Measurements from ENCODE around the gene CCDC183.
"Not testable (repeated sequence)": the region's sequence is repeated elsewhere in the genome, so short reads cannot be mapped to it uniquely, and the experiment has no call there.

The CCDC183 gene

GRCh38 chr9:136788644-136789522, 7.3 kb upstream of the CCDC183 start:
- Histone ChIP-seq H4K8ac (ENCODE audit: low read length) (peak overlapping the region; percentile 75), H3K18ac (ENCODE audit: low read depth in 1 of 2, low read length in 2 of 2) (peak overlapping the region; percentile 4 to 71), H3K79me1 (replicated peaks; ENCODE audit: low read length, poor library complexity, severe bottlenecking) (peaks cover 21% of the 10 kb centered on the region), H4K91ac (ENCODE audit: low read length) (peak overlapping the region; percentile 58), H3K27me3 (ENCODE audit: control insufficient read depth in 1 of 2, insufficient read depth in 1 of 2, low read length in 2 of 2) (peaks cover 7 to 10% of the 10 kb centered on the region in 2 experiments), H2BK12ac (ENCODE audit: low read length in 2 of 2) (peak overlapping the region in 1 of 2 experiments; percentile 54), H3K4me1 (ENCODE audit: control insufficient read depth, insufficient read depth, low read depth, low read length) (peaks cover 16% of the 10 kb centered on the region), H3K36me3 (ENCODE audit: control insufficient read depth in 1 of 2, insufficient read depth in 2 of 2, low read depth in 1 of 2, low read length in 2 of 2) (peaks cover 10 to 19% of the 10 kb centered on the region in 2 experiments)
- H2BK15ac ChIP-seq (ENCODE audit: low read depth, poor library complexity, severe bottlenecking); H2BK120ac ChIP-seq (ENCODE audit: low read depth, low read length); H3K4me2 ChIP-seq (ENCODE audit: low read length, poor library complexity, severe bottlenecking); H3K9me3 ChIP-seq (ENCODE audit: control insufficient read depth, low read length); H3K27ac ChIP-seq (ENCODE audit: low read length, poor library complexity, severe bottlenecking); H3K4ac ChIP-seq (ENCODE audit: low read depth in 1 of 2, low read length in 2 of 2); H2BK5ac ChIP-seq (ENCODE audit: low read depth, low read length, poor library complexity, severe bottlenecking); DNase-seq; H2AK5ac ChIP-seq (ENCODE audit: low read length, severe bottlenecking); H3K14ac ChIP-seq (ENCODE audit: low read length in 2 of 2); H3K23ac ChIP-seq (ENCODE audit: low read length in 2 of 2); H3K9ac ChIP-seq (ENCODE audit: low read length); H2AFZ ChIP-seq (ENCODE audit: low read depth, low read length); H3K4me3 ChIP-seq (ENCODE audit: insufficient read depth in 1 of 2, low read depth in 1 of 2, low read length in 2 of 2): not testable (repeated sequence)
- WGBS, result 55% methylated on average over 22 of the region's 27 CpGs

GRCh38 chr9:136789523-136789937, 6.6 kb upstream of the CCDC183 start:
- Histone ChIP-seq H3K27ac (ENCODE audit: low read length, poor library complexity, severe bottlenecking) (no peak overlapping the region), H3K4me3 (ENCODE audit: insufficient read depth in 1 of 2, low read depth in 1 of 2, low read length in 2 of 2) (no peak overlapping the region), H3K4ac (ENCODE audit: low read depth in 1 of 2, low read length in 2 of 2) (no peak overlapping the region), H3K4me1 (ENCODE audit: control insufficient read depth, insufficient read depth, low read depth, low read length) (peaks cover 16% of the 10 kb centered on the region), H2BK12ac (ENCODE audit: low read length in 2 of 2) (no peak overlapping the region), H2BK120ac (ENCODE audit: low read depth, low read length) (no peak overlapping the region), H2BK5ac (ENCODE audit: low read depth, low read length, poor library complexity, severe bottlenecking) (no peak overlapping the region), H3K79me1 (replicated peaks; ENCODE audit: low read length, poor library complexity, severe bottlenecking) (peaks cover 21% of the 10 kb centered on the region), H2AFZ (ENCODE audit: low read depth, low read length) (no peak overlapping the region), H3K14ac (ENCODE audit: low read length in 2 of 2) (no peak overlapping the region), H3K9me3 (ENCODE audit: control insufficient read depth, low read length) (no peaks in the 10 kb centered on the region), H4K8ac (ENCODE audit: low read length) (no peak overlapping the region), H3K27me3 (ENCODE audit: control insufficient read depth in 1 of 2, insufficient read depth in 1 of 2, low read length in 2 of 2) (peaks cover 7 to 10% of the 10 kb centered on the region in 2 experiments), H2AK5ac (ENCODE audit: low read length, severe bottlenecking) (no peak overlapping the region), H3K9ac (ENCODE audit: low read length) (no peak overlapping the region), H3K18ac (ENCODE audit: low read depth in 1 of 2, low read length in 2 of 2) (peak overlapping the region in 1 of 2 experiments; percentile 4), H3K36me3 (ENCODE audit: control insufficient read depth in 1 of 2, insufficient read depth in 2 of 2, low read depth in 1 of 2, low read length in 2 of 2) (peaks cover 10 to 22% of the 10 kb centered on the region in 2 experiments), H2BK15ac (ENCODE audit: low read depth, poor library complexity, severe bottlenecking) (no peak overlapping the region), H3K4me2 (ENCODE audit: low read length, poor library complexity, severe bottlenecking) (no peak overlapping the region), H4K91ac (ENCODE audit: low read length) (no peak overlapping the region), H3K23ac (ENCODE audit: low read length in 2 of 2) (no peak overlapping the region)
- WGBS, result 83% methylated on average over 1 of the region's 3 CpGs
- no peak for DNase-seq

- peaks cover 10 to 24% of the 10 kb centered on the region in 2 experiments for H3K36me3 ChIP-seq (ENCODE audit: control insufficient read depth in 1 of 2, insufficient read depth in 2 of 2, low read depth in 1 of 2, low read length in 2 of 2)
- WGBS, result under 1% methylated on average over 69 of the region's 70 CpGs
Observed at GRCh38 chr9:136790640-136791515, 5.3 kb upstream of the CCDC183 start, which contains the start of gene TMEM141. TMEM141 (plus strand) TSS chr9:136791344; CDS start chr9:136791371, 27 bp downstream.

More at GRCh38 chr9:136790640-136791515, 5.3 kb upstream of the CCDC183 start, which contains the start of gene TMEM141:
- Histone ChIP-seq H3K27ac (ENCODE audit: low read length, poor library complexity, severe bottlenecking) (peak within 1 kb of the TSS; percentile 23), H2BK15ac (ENCODE audit: low read depth, poor library complexity, severe bottlenecking) (peak within 1 kb of the TSS; percentile 36), H3K9me3 (ENCODE audit: control insufficient read depth, low read length) (no peaks in the 10 kb centered on the region), H3K14ac (ENCODE audit: low read length in 2 of 2) (peak within 1 kb of the TSS; percentile 92 to 100), H3K27me3 (ENCODE audit: control insufficient read depth in 1 of 2, insufficient read depth in 1 of 2, low read length in 2 of 2) (peaks cover 12 to 14% of the 10 kb centered on the region in 2 experiments), H3K4me3 (ENCODE audit: insufficient read depth in 1 of 2, low read depth in 1 of 2, low read length in 2 of 2) (peak within 1 kb of the TSS; percentile 75 to 91), H3K9ac (ENCODE audit: low read length) (peak within 1 kb of the TSS; percentile 91), H4K8ac (ENCODE audit: low read length) (peak within 1 kb of the TSS; percentile 83), H2BK12ac (ENCODE audit: low read length in 2 of 2) (peak within 1 kb of the TSS; percentile 49 to 94), H3K4ac (ENCODE audit: low read depth in 1 of 2, low read length in 2 of 2) (peak within 1 kb of the TSS; percentile 88 to 93), H3K23ac (ENCODE audit: low read length in 2 of 2) (peak within 1 kb of the TSS; percentile 7 to 75), H3K4me1 (ENCODE audit: control insufficient read depth, insufficient read depth, low read depth, low read length) (peaks cover 16% of the 10 kb centered on the region), H2AFZ (ENCODE audit: low read depth, low read length) (peak within 1 kb of the TSS; percentile 55), H4K91ac (ENCODE audit: low read length) (peak within 1 kb of the TSS; percentile 94), H2BK5ac (ENCODE audit: low read depth, low read length, poor library complexity, severe bottlenecking) (no peak within 1 kb of the TSS), H3K4me2 (ENCODE audit: low read length, poor library complexity, severe bottlenecking) (peak within 1 kb of the TSS; percentile 80), H2BK120ac (ENCODE audit: low read depth, low read length) (no peak within 1 kb of the TSS), H2AK5ac (ENCODE audit: low read length, severe bottlenecking) (peak within 1 kb of the TSS; percentile 71), H3K18ac (ENCODE audit: low read depth in 1 of 2, low read length in 2 of 2) (peak within 1 kb of the TSS; percentile 98 to 99), H3K79me1 (replicated peaks; ENCODE audit: low read length, poor library complexity, severe bottlenecking) (peaks cover 21% of the 10 kb centered on the region)
- DNase-seq, result peak; percentile 99
